HG03469 (cell line): ENCODE measurements around the gene SGK1.
"Not testable (repeated sequence)": the region's sequence is repeated elsewhere in the genome, so short reads cannot be mapped to it uniquely, and the experiment has no call there.

ENCODE experiments used
- ATAC-seq: cut with Tn5 transposase; IDR thresholded peaks from one replicate; pipeline ENCODE4 v1.9.1; 2021; ENCODE audit warnings: mild to moderate bottlenecking, moderate library complexity, moderate number of reproducible peaks; ENCODE audit not compliant: unreplicated experiment

Gene SGK1

GRCh38 chr6:134328792-134329191 lies 10.9 kb upstream of the SGK1 start:
- no peak for ATAC-seq

GRCh38 chr6:134328138-134328537 lies 10.2 kb upstream of the SGK1 start:
- ATAC-seq = no peak

- ATAC-seq = not testable (repeated sequence)
These were observed 8.3 kb upstream of the SGK1 start for GRCh38 chr6:134326192-134326591.

- no peak for ATAC-seq
These were observed 6.9 kb upstream of the SGK1 start for GRCh38 chr6:134324766-134325165.

GRCh38 chr6:134324141-134324540 lies 6.2 kb upstream of the SGK1 start:
- no peak for ATAC-seq

GRCh38 chr6:134323698-134324097 lies 5.8 kb upstream of the SGK1 start:
- ATAC-seq = no peak

GRCh38 chr6:134323294-134323693 lies 5.4 kb upstream of the SGK1 start:
- ATAC-seq = no peak

- ATAC-seq = no peak
These were observed 4.3 kb upstream of the SGK1 start for GRCh38 chr6:134322216-134322615.

- no peak for ATAC-seq
These were observed 3.3 kb upstream of the SGK1 start for GRCh38 chr6:134321246-134321645.

- ATAC-seq = not testable (repeated sequence)
These were observed 1.8 kb upstream of the SGK1 start for GRCh38 chr6:134319686-134320085.

- ATAC-seq = no peak
These were observed 1.0 kb upstream of the SGK1 start for GRCh38 chr6:134318974-134319281.

- ATAC-seq = no peak
These were observed 493 bp upstream of the SGK1 start for GRCh38 chr6:134318236-134318973.

GRCh38 chr6:134316733-134317431 lies 1.0 kb downstream of the SGK1 start:
- no peak for ATAC-seq

GRCh38 chr6:134315974-134316441 lies 1.9 kb downstream of the SGK1 start:
- ATAC-seq = no peak

GRCh38 chr6:134315189-134315588 lies 2.7 kb downstream of the SGK1 start:
- ATAC-seq = no peak

- no peak for ATAC-seq
These were observed 3.7 kb downstream of the SGK1 start for GRCh38 chr6:134314006-134314821.

- ATAC-seq = no peak
These were observed 5.8 kb downstream of the SGK1 start for GRCh38 chr6:134312038-134312660.

- ATAC-seq = no peak
These were observed 7.1 kb downstream of the SGK1 start for GRCh38 chr6:134310817-134311216.

GRCh38 chr6:134309983-134310605 lies 7.8 kb downstream of the SGK1 start:
- ATAC-seq = no peak

GRCh38 chr6:134309227-134309626 lies 8.7 kb downstream of the SGK1 start:
- no peak for ATAC-seq

- no peak for ATAC-seq
These were observed 9.1 kb downstream of the SGK1 start for GRCh38 chr6:134308800-134309199.
